Measurements from ENCODE around the gene CDC25B.
"Not testable (repeated sequence)": the region's sequence is repeated elsewhere in the genome, so short reads cannot be mapped to it uniquely, and the experiment has no call there.

CDC25B gene

DNA sequence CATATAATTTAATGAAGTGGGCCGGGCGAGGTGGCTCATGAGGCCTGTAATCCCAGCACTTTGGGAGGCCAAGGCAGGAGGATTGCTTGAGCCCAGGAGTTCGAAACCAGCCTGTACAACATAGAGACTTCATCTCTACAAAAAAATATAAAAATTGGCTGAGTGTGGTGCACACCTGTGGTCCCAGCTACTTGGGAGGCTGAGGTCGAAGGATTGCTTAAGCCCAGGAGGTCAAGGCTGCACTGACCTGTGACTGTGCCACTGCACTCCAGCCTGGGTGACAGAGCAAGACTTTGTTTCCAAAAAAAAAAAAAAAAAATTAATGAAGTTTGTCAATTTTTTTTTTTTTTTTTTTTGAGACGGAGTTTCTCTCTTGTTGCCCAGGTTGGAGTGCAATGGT lies 33.8 kb downstream of the CDC25B start:
- not testable (repeated sequence) for DNase-seq (ENCODE audit: low read depth in 2 of 2)

DNA sequence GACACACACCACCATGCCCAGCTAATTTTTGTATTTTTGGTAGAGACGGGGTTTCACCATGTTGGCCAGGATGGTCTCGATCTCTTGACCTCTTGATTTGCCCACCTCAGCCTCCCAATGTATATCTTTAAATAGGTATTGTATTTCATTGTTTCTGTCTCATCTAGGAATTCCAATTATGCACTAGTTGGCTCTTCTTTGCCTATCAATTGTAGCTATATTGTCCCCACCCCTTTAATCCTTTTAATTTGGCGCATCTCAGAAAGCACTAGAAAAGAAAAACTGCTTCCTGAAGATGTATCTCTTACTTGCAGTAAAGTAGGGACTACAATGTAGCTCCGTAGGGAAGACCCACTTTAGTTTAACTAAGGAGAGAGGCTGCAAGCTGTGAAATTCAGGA lies 40.0 kb downstream of the CDC25B start:
- DNase-seq (ENCODE audit: low read depth in 2 of 2) = no peak

DNA sequence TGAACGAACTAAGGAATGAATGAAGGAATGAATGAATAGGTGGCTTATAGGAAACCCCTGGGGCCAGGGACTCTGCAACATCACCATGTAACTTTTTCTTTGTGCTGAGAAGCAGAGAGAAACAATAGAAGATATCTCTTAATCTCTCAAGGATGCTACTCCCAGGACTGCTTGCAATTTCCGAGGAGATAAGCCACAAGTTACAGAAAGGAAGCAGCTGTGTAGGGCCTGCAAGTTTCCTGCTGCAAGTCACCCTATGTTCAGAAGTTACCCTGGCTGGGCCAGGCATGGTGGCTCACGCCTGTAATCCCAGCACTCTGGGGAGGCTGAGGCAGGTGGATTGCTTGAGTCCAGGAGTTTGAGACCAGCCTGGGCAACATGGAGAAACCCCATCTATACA lies 43.2 kb downstream of the CDC25B start:
- no peak for DNase-seq (ENCODE audit: low read depth in 2 of 2)

DNA sequence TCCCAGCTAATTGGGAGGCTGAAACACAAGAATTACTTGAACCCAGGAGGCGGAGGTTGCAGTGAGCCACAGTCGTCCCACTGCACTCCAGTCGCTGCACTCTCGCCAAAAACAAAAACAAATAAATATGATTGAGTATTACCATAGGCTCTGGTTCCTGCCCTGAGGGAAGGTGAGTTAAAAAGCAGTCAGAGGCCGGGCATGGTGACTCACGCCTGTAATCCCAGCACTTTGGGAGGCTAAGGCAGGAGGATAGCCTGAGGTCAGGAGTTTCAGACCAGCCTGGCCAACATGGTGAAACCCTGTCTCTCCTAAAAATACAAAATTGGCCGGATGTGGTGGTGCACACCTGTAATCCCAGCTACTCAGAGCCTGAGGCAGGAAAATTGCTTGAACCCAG lies 44.1 kb downstream of the CDC25B start:
- not testable (repeated sequence) for DNase-seq (ENCODE audit: low read depth in 2 of 2)

DNA sequence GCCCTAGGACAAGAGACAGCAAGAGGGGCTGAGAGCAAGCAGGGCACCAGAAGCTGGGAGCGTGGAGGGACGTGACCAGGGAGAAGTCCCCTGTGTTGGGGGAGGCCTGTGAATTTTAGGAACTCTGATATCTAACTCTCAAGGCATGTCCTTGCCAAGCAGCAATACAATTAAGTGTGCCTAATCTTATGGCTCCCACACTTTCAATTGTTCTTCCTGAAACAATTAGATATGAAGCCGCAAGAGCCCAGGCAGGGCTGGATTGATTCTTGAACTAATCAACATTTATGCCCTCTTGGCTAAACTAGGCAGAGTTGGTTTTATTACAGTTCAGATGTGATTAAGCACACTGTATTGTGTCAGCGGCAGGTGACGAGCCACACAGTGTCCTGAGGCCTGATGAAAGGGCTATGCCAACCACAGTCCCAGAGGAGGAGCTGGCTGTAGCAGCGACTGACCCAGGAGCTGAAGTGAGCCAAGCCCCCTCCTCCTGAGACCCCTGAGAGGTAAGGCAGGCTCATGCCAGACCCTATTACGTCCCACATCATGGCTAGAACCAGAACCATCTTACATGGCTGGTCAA lies 46.3 kb downstream of the CDC25B start:
- no peak for DNase-seq (ENCODE audit: low read depth in 2 of 2)

DNA sequence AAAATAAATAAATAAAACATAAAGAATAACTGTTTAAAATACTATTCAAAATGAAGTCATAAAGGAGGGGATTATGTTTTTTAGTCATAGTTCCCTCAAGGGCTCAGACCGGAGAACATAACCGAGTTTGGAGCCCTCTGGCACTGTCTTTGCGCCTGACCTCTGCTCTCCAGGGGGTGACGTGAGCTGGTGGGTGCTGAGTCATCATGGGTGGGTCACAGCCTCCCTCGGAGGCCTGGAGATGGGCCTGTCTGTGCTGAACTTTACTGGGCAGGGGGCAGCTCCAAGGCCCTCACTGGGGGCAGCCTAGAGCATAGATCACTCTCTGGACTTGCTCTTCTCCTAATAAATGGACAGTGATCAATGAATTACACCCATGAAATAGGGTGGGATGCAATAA lies 47.4 kb downstream of the CDC25B start:
- DNase-seq (ENCODE audit: low read depth in 2 of 2) = no peak

DNA sequence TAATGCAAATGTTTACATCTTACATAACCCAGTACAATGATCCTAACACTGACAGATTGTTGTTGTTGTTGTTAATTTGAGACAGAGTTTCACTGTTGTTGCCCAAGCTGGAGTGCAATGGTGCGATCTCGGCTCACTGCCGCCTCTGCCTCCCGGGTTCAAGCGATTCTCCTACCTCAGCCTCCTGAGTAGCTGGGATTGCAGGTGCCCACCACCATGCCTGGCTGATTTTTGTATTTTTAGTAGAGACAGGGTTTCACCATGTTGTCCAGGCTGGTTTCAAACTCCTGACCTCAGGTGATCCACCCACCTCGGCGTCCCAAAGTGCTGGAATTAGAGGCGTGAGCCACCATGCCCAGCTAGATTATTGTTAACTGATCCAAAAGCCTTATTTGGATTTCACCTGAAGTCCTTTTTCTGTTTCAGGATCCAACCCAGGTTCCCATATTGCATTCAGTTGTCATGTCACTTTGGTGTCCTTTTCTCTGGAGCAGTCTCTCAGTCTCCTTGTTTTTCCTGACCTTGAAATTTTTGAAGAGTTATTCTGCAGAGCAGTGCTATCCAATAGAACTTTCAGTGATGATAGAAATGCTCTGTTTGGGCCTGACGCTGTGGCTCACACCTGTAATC lies 48.0 kb downstream of the CDC25B start:
- not testable (repeated sequence) for DNase-seq (ENCODE audit: low read depth in 2 of 2)

DNA sequence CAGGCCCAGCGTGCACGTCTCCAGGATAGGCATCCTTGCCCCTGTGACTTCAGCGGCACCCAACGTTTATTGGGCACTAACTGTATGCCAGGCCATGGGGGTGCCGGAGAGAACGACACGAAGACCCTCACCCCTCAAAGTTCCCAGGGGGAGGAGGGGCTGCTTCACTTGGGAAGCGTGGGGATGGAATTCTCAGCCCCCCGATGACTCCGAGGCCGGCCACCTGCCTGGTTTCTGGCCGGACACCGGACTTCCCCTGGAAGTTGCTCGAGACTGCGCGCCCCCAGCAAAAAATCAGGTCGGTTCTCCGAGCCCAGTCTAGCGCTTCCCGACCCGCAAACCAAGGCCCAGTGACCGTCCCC lies 50.2 kb downstream of the CDC25B start:
- no peak for DNase-seq (ENCODE audit: low read depth in 2 of 2)

DNA sequence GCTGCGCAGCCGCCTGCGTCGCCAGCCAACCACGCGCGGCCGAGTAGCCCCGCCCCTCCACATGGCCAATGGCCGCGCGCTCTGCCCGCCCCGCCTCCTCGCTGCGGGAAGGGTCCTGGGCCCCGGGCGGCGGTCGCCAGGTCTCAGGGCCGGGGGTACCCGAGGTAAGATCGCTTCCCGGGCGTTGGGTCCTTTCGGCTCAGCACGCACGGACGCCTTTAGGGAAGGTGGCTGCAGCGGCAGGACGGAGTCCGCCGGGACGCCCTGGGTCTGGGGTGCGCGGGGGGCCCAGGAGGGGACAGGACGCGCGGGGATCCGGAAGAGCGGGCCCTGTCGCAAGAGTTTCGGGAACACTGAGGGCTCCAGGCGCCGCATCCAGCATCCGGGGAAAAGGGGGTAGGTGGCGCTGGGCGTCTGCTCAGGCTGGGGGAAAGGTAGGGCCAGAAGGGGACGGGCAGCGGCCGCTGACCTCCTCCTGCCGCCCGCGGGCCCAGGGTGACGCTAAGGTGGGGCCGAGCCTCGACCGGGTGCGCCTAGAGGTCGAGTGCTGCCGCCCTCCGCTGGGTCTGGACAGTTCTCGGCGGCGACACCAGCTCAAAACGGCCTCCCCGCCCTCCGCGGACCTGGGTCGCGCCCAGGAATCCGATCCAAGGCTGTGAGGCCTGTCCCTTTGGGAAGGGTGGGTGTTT lies 50.8 kb downstream of the CDC25B start, which contains the start of gene MAVS:
TSS of gene MAVS (plus strand) at position 95 of the 689 bp plus-strand sequence. CDS start 7,791 bp downstream, outside the sequence.
- peak; percentile 72 to 83 for DNase-seq (ENCODE audit: low read depth in 2 of 2)

DNA sequence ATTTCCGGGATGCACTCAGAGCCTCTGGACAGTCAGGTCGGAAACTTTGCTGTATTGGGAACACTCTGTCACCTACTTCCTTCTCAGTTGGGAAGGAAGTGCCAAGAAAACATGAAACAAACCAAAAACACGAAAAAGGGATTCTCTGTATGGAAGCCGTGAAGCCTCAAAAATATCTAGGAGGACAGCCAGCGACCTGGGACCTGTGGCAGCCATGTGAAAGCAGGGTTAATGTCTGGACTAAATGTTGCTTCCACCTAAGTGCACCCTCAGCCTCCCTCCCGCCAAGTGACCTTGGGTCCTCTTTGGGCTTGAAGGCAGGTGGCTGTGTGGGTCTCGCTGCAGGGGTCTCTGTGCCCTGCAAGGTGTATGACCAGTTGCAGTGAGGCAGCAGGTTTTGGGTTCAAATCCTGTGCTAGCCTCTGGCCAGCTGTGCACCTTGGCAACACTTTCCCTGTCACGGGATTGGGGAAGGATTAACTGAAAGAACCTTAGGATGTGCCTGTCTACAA lies 51.4 kb downstream of the CDC25B start:
- DNase-seq (ENCODE audit: low read depth in 2 of 2) = no peak

DNA sequence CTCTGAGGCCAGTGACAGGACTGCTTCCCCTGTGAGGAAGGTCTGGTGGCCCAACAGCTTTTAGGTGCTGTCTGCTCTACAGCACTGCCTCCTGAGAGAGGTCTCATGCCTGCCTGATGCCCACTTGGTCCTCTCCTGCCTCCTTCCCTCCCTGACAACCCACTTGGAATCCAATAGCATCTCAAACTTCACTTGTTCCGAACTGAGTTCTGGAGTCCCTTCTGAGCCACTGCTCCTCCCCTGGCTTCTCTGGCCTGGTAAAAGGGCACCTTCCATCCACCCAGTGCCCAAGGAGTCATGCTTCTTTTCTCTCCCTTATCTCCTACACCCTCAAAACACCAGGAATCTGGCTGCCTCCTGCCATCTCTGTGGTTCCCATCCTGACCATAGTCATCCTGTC lies 52.5 kb downstream of the CDC25B start:
- DNase-seq (ENCODE audit: low read depth in 2 of 2) = no peak

DNA sequence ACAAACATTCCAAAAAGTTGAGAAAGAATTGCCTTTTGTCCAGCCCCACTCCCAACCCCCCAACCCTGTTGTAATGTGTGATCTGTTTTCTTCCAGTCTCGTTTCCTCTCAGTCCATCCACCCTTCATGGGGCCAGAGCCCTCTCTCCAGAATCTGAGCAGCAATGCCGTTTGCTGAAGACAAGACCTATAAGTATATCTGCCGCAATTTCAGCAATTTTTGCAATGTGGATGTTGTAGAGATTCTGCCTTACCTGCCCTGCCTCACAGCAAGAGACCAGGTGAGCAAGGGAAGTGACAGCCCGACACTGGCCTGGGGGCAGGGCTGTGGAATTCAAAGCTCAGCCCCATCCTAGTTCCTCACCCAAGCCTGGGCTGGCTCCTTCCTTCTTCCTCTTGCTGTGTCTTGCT lies 58.4 kb downstream of the CDC25B start:
- no peak for DNase-seq (ENCODE audit: low read depth in 2 of 2)
